Measurements from ENCODE around the gene FADS2. TPM values are rescaled to one million over a fixed set of nuclear protein-coding genes. Genes with fewer than 3 reads are reported as not detected.

The FADS2 gene
- total and polyA plus RNA-seq, 4 donors: 44.5 to 165 (median 78.8) TPM

- Histone ChIP-seq H3K36me3 (ENCODE audit: control insufficient read depth in 4 of 4, insufficient read depth in 4 of 4, low read length in 4 of 4) (no peaks in the 10 kb centered on the region), H3K9me3 (ENCODE audit: control insufficient read depth in 4 of 4, insufficient read depth in 3 of 4, low read length in 3 of 4) (peaks cover 0 to 1% (median 0%) of the 10 kb centered on the region in 4 donors), H3K4me1 (ENCODE audit: control insufficient read depth in 5 of 5, insufficient read depth in 5 of 5, low read length in 5 of 5) (peaks cover 0 to 28% (median 14%) of the 10 kb centered on the region in 5 donors), H3K4me3 (no peak overlapping the region), H3K27ac (ENCODE audit: low read depth in 1 of 2, low read length in 1 of 2) (no peak overlapping the region), H3K9ac (ENCODE audit: insufficient read depth in 1 of 2, low read length in 2 of 2) (no peak overlapping the region), H3K27me3 (ENCODE audit: control insufficient read depth in 3 of 3, insufficient read depth in 3 of 3, low read length in 2 of 3) (no peaks in the 10 kb centered on the region)
- TF ChIP-seq CTCF (IDR thresholded peaks at IDR 0.05; ENCODE audit: control extremely low read depth, extremely low read depth): no peak
- DNase-seq (no peak), ATAC-seq (ENCODE audit: insufficient read depth, low FRiP score) (no peak)
- WGBS, 2 donors: 92 to 94% methylated on average over 4 of the region's 4 CpGs
Observed at GRCh38 chr11:61832207-61832606, 4.1 kb downstream of the FADS2 start.

GRCh38 chr11:61832754-61833153 is 4.7 kb downstream of the FADS2 start:
- 75 to 84% methylated on average over 7 of the region's 7 CpGs for WGBS, 2 donors

GRCh38 chr11:61833471-61833870 is 5.4 kb downstream of the FADS2 start:
- DNase-seq (no peak), ATAC-seq (ENCODE audit: insufficient read depth, low FRiP score) (no peak)
- Histone ChIP-seq H3K27ac (ENCODE audit: low read depth in 1 of 2, low read length in 1 of 2) (no peak overlapping the region), H3K27me3 (ENCODE audit: control insufficient read depth in 3 of 3, insufficient read depth in 3 of 3, low read length in 2 of 3) (no peaks in the 10 kb centered on the region), H3K9ac (ENCODE audit: insufficient read depth in 1 of 2, low read length in 2 of 2) (no peak overlapping the region), H3K36me3 (ENCODE audit: control insufficient read depth in 4 of 4, insufficient read depth in 4 of 4, low read length in 4 of 4) (no peaks in the 10 kb centered on the region), H3K9me3 (ENCODE audit: control insufficient read depth in 4 of 4, insufficient read depth in 3 of 4, low read length in 3 of 4) (no peaks in the 10 kb centered on the region), H3K4me3 (no peak overlapping the region), H3K4me1 (ENCODE audit: control insufficient read depth in 5 of 5, insufficient read depth in 5 of 5, low read length in 5 of 5) (peaks cover 0 to 27% (median 11%) of the 10 kb centered on the region in 5 donors)
- 89 to 94% methylated on average over 11 of the region's 11 CpGs for WGBS, 2 donors
- TF ChIP-seq CTCF (IDR thresholded peaks at IDR 0.05; ENCODE audit: control extremely low read depth, extremely low read depth): no peak

More at GRCh38 chr11:61832754-61833153, 4.7 kb downstream of the FADS2 start:
- Histone ChIP-seq H3K9ac (ENCODE audit: insufficient read depth in 1 of 2, low read length in 2 of 2) (no peak overlapping the region), H3K27me3 (ENCODE audit: control insufficient read depth in 3 of 3, insufficient read depth in 3 of 3, low read length in 2 of 3) (no peaks in the 10 kb centered on the region), H3K4me1 (ENCODE audit: control insufficient read depth in 5 of 5, insufficient read depth in 5 of 5, low read length in 5 of 5) (peaks cover 0 to 27% (median 14%) of the 10 kb centered on the region in 5 donors), H3K4me3 (no peak overlapping the region), H3K9me3 (ENCODE audit: control insufficient read depth in 4 of 4, insufficient read depth in 3 of 4, low read length in 3 of 4) (no peaks in the 10 kb centered on the region), H3K27ac (ENCODE audit: low read depth in 1 of 2, low read length in 1 of 2) (no peak overlapping the region), H3K36me3 (ENCODE audit: control insufficient read depth in 4 of 4, insufficient read depth in 4 of 4, low read length in 4 of 4) (no peaks in the 10 kb centered on the region)
- no peak for TF ChIP-seq CTCF (IDR thresholded peaks at IDR 0.05; ENCODE audit: control extremely low read depth, extremely low read depth)
- DNase-seq: no peak
- ATAC-seq (ENCODE audit: insufficient read depth, low FRiP score): no peak

GRCh38 chr11:61833926-61834277 is 5.8 kb downstream of the FADS2 start:
- DNase-seq: no peak
- no peaks in the 10 kb centered on the region for H3K36me3 ChIP-seq (ENCODE audit: control insufficient read depth in 4 of 4, insufficient read depth in 4 of 4, low read length in 4 of 4)
- H3K4me3 ChIP-seq: no peak overlapping the region
- no peaks in the 10 kb centered on the region for H3K9me3 ChIP-seq (ENCODE audit: control insufficient read depth in 4 of 4, insufficient read depth in 3 of 4, low read length in 3 of 4)
- no peaks in the 10 kb centered on the region for H3K27me3 ChIP-seq (ENCODE audit: control insufficient read depth in 3 of 3, insufficient read depth in 3 of 3, low read length in 2 of 3)
- H3K27ac ChIP-seq (ENCODE audit: low read depth in 1 of 2, low read length in 1 of 2): peak overlapping the region in 1 of 2 donors; percentile 74
- peaks cover 0 to 25% (median 12%) of the 10 kb centered on the region in 5 donors for H3K4me1 ChIP-seq (ENCODE audit: control insufficient read depth in 5 of 5, insufficient read depth in 5 of 5, low read length in 5 of 5)
- WGBS, 2 donors: 91 to 95% methylated on average over 12 of the region's 12 CpGs
- TF ChIP-seq CTCF (IDR thresholded peaks at IDR 0.05; ENCODE audit: control extremely low read depth, extremely low read depth): no peak
- no peak overlapping the region for H3K9ac ChIP-seq (ENCODE audit: insufficient read depth in 1 of 2, low read length in 2 of 2)
- no peak for ATAC-seq (ENCODE audit: insufficient read depth, low FRiP score)
